Natural killer cell (primary cell): ENCODE data around the gene FABP6. TPM values are rescaled to one million over a fixed set of nuclear protein-coding genes. Genes with fewer than 3 reads are reported as not detected.

ENCODE experiments used
- ATAC-seq, 3 donors: fragments of 150-1000 bp in 2 of 3; fragments of 200-7000 bp in 1 of 3; cut with Tn5 transposase; 1 replicate in 1 of 3; 2 replicates in 2 of 3; pipeline ENCODE4 v1.10.0; 2021; ENCODE audit warnings: mild to moderate bottlenecking in 2 of 3, moderate library complexity in 2 of 3
- DNase-seq, 2 donors: peaks; one replicate each; pipeline versions ENCODE4 v3.0.0 to v3.0.0-alpha.2; 2013 to 2021; ENCODE audit warnings: mixed read lengths in 1 of 2
- H3K27ac ChIP-seq: one replicate; pipeline ENCODE4 v1.5.1; 2013; ENCODE audit warnings: mild to moderate bottlenecking, low read length
- H3K27me3 ChIP-seq: one replicate; pipeline ENCODE4 v1.6.1; 2013; ENCODE audit warnings: low read length; ENCODE audit not compliant: control insufficient read depth, insufficient read depth
- H3K36me3 ChIP-seq: one replicate; pipeline ENCODE4 v1.6.1; 2013; ENCODE audit warnings: low read length; ENCODE audit not compliant: control insufficient read depth, insufficient read depth
- H3K4me1 ChIP-seq: one replicate; pipeline ENCODE4 v1.6.1; 2013; ENCODE audit warnings: low read length; ENCODE audit not compliant: control insufficient read depth, insufficient read depth
- H3K4me3 ChIP-seq: one replicate; pipeline ENCODE4 v1.5.1; 2013; ENCODE audit warnings: low read length
- H3K9me3 ChIP-seq: one replicate; pipeline ENCODE4 v1.6.1; 2013; ENCODE audit warnings: low read length; ENCODE audit not compliant: control insufficient read depth, insufficient read depth
- H3K27ac Mint-ChIP-seq, 2 donors: one replicate each; pipeline ENCODE4 v1.8.0; 2022; ENCODE audit warnings: mild to moderate bottlenecking in 2 of 2, mixed read lengths in 2 of 2, moderate library complexity in 1 of 2
- H3K27me3 Mint-ChIP-seq, 2 donors: one replicate each; pipeline ENCODE4 v1.8.0; 2022; ENCODE audit warnings: low read depth in 2 of 2, mixed read lengths in 2 of 2
- H3K36me3 Mint-ChIP-seq: one replicate; pipeline ENCODE4 v1.8.0; 2022; ENCODE audit warnings: mixed read lengths
- H3K4me1 Mint-ChIP-seq, 2 donors: one replicate each; pipeline ENCODE4 v1.8.0; 2022; ENCODE audit warnings: mixed read lengths in 2 of 2
- H3K4me3 Mint-ChIP-seq: one replicate; pipeline ENCODE4 v1.8.0; 2022; ENCODE audit warnings: mild to moderate bottlenecking, moderate library complexity, mixed read lengths
- H3K9me3 Mint-ChIP-seq, 2 donors: one replicate each; pipeline ENCODE4 v1.8.0; 2022; ENCODE audit warnings: mixed read lengths in 2 of 2
- CTCF ChIP-seq: fragments of 200-600 bp; IDR thresholded peaks from one replicate; pipeline ENCODE4 v1.8.0; 2022; ENCODE audit warnings: antibody characterized with exemption
- WGBS: methylation state at CpG from one replicate; pipeline ENCODE4 v1.1.7; 2013; ENCODE audit warnings: missing lambda C conversion rate; ENCODE audit not compliant: insufficient coverage; 5-methylcytosine and 5-hydroxymethylcytosine counted together
- intact Hi-C: fragments of 100-400 bp; cut with micrococcal nuclease; formaldehyde crosslinking; loops from one replicate; pipeline ENCODE4 v1.14.2; 2022
- total RNA-seq, 4 donors: library from RNA; stranded (reverse); fragments of 120-200 nt in 1 of 4; gene quantifications; one replicate each; pipeline versions ENCODE4 v1.2.3 to v1.2.4, GENCODE V29; 2013 to 2022

The FABP6 gene
- total RNA-seq, 3 donors from 2014 or later (not counting 1 experiment from before 2014, with no cell fraction given), result not detected

- no peaks in the 10 kb centered on the region for H3K4me1 Mint-ChIP-seq
- no peaks in the 10 kb centered on the region for H3K9me3 Mint-ChIP-seq
- TF ChIP-seq CTCF, result no peak
- DNase-seq, result no peak
- intact Hi-C loops, result no loop called here
- no peaks in the 10 kb centered on the region for H3K9me3 ChIP-seq
- H3K27me3 ChIP-seq, result no peaks in the 10 kb centered on the region
- H3K27ac ChIP-seq, result no peak overlapping the region
- H3K4me1 ChIP-seq, result no peaks in the 10 kb centered on the region
- WGBS, result 64% methylated on average over 2 of the region's 2 CpGs
- H3K4me3 Mint-ChIP-seq, result no peak overlapping the region
- H3K27ac Mint-ChIP-seq, result peak overlapping the region; percentile 2 to 45
- H3K27me3 Mint-ChIP-seq, result no peaks in the 10 kb centered on the region
- peaks cover 9% of the 10 kb centered on the region for H3K36me3 Mint-ChIP-seq
- peaks cover 33% of the 10 kb centered on the region for H3K36me3 ChIP-seq
- no peak for ATAC-seq
- no peak overlapping the region for H3K4me3 ChIP-seq
Measured at GRCh38 chr5:160250826-160251225, 21.5 kb downstream of the FABP6 start.

GRCh38 chr5:160251406-160252155 is 22.3 kb downstream of the FABP6 start:
- Histone ChIP-seq H3K27me3 (no peaks in the 10 kb centered on the region), H3K9me3 (no peaks in the 10 kb centered on the region), H3K4me1 (no peaks in the 10 kb centered on the region), H3K4me3 (no peak overlapping the region), H3K36me3 (peaks cover 33% of the 10 kb centered on the region), H3K27ac (no peak overlapping the region)
- intact Hi-C loops, result no loop called here
- Mint-ChIP-seq H3K27me3 (no peaks in the 10 kb centered on the region), H3K4me3 (no peak overlapping the region), H3K36me3 (peaks cover 9% of the 10 kb centered on the region), H3K4me1 (no peaks in the 10 kb centered on the region), H3K27ac (no peak overlapping the region), H3K9me3 (no peaks in the 10 kb centered on the region)
- no peak for DNase-seq
- WGBS, result 88% methylated on average over 13 of the region's 14 CpGs
- no peak for TF ChIP-seq CTCF
- no peak for ATAC-seq

- Mint-ChIP-seq H3K4me1 (no peaks in the 10 kb centered on the region), H3K4me3 (no peak overlapping the region), H3K9me3 (no peaks in the 10 kb centered on the region), H3K36me3 (peaks cover 9% of the 10 kb centered on the region), H3K27me3 (no peaks in the 10 kb centered on the region), H3K27ac (no peak overlapping the region)
- DNase-seq (no peak), ATAC-seq (no peak)
- peaks cover 33% of the 10 kb centered on the region for H3K36me3 ChIP-seq
- TF ChIP-seq CTCF, result no peak
- intact Hi-C loops, result no loop called here
- no peaks in the 10 kb centered on the region for H3K27me3 ChIP-seq
- no peaks in the 10 kb centered on the region for H3K4me1 ChIP-seq
- H3K4me3 ChIP-seq, result no peak overlapping the region
- H3K9me3 ChIP-seq, result no peaks in the 10 kb centered on the region
- 88% methylated on average over 9 of the region's 9 CpGs for WGBS
- H3K27ac ChIP-seq, result no peak overlapping the region
Measured at GRCh38 chr5:160252916-160253315, 23.6 kb downstream of the FABP6 start.

- intact Hi-C loops, result no loop called here
- ATAC-seq (no peak), DNase-seq (no peak)
- H3K27me3 Mint-ChIP-seq, result no peaks in the 10 kb centered on the region
- TF ChIP-seq CTCF, result no peak
- H3K4me1 ChIP-seq, result no peaks in the 10 kb centered on the region
- H3K27ac Mint-ChIP-seq, result no peak overlapping the region
- 92% methylated on average over 17 of the region's 17 CpGs for WGBS
- H3K4me3 Mint-ChIP-seq, result no peak overlapping the region
- H3K36me3 ChIP-seq, result peaks cover 33% of the 10 kb centered on the region
- H3K27me3 ChIP-seq, result no peaks in the 10 kb centered on the region
- H3K27ac ChIP-seq, result no peak overlapping the region
- no peaks in the 10 kb centered on the region for H3K9me3 Mint-ChIP-seq
- no peak overlapping the region for H3K4me3 ChIP-seq
- peaks cover 9% of the 10 kb centered on the region for H3K36me3 Mint-ChIP-seq
- H3K9me3 ChIP-seq, result no peaks in the 10 kb centered on the region
- no peaks in the 10 kb centered on the region for H3K4me1 Mint-ChIP-seq
Measured at GRCh38 chr5:160253441-160253840, 24.1 kb downstream of the FABP6 start.
